HepG2 (cell line): ENCODE data around the gene WNT3A. TPM values are rescaled to one million over a fixed set of nuclear protein-coding genes. Genes with fewer than 3 reads are reported as not detected.

Source experiments
- IRF1 ChIP-seq: sonication (generic); formaldehyde crosslinking; IDR thresholded peaks from 2 replicates; pipeline ENCODE4 v1.4.0; 2020; ENCODE audit warnings: low read depth, mild to moderate bottlenecking, missing genetic modification reagents
- KAT8 ChIP-seq: IDR thresholded peaks from 2 replicates; pipeline ENCODE4 v1.6.1; 2016; ENCODE audit warnings: missing genetic modification reagents, missing compliant biosample characterization
- NR2C2 ChIP-seq: sonication (generic); formaldehyde crosslinking; IDR thresholded peaks from 2 replicates; pipeline ENCODE4 v1.4.0; 2020; ENCODE audit warnings: missing genetic modification reagents, mild to moderate bottlenecking, moderate library complexity, borderline replicate concordance
- REL ChIP-seq: sonication (generic); formaldehyde crosslinking; conservative IDR thresholded peaks from 2 replicates; pipeline ENCODE4 v1.8.0; 2022; ENCODE audit warnings: mild to moderate bottlenecking, missing genetic modification reagents, moderate library complexity
- RNF219 ChIP-seq: sonication (generic); formaldehyde crosslinking; IDR thresholded peaks from 2 replicates; pipeline ENCODE4 v1.5.0; 2020; ENCODE audit warnings: mild to moderate bottlenecking, missing genetic modification reagents
- ZBTB21 ChIP-seq: sonication (generic); formaldehyde crosslinking; IDR thresholded peaks from 2 replicates; pipeline ENCODE4 v1.4.0; 2020; ENCODE audit warnings: missing genetic modification reagents
- ZNF503 ChIP-seq: sonication (generic); formaldehyde crosslinking; IDR thresholded peaks from 2 replicates; pipeline ENCODE4 v1.4.0; 2020; ENCODE audit warnings: missing genetic modification reagents
- polyA plus RNA-seq, 8 experiments: library from polyadenylated mRNA; depleted of rRNA in 3 of 8; stranded (reverse) in 7 of 8; unstranded in 1 of 8; fragments of >200 nt; fragmentation: Illumina TruSeq in 4 of 8; extraction: Trizol in 4 of 8; gene quantifications; 2 replicates each; pipeline versions ENCODE4 v1.2.1 to v1.2.3, GENCODE V29; 2011 to 2016; ENCODE audit warnings: low read depth in 4 of 8, missing spikeins in 1 of 8, mixed read lengths in 1 of 8; ENCODE audit not compliant: insufficient read depth in 1 of 8
- total RNA-seq, 5 experiments: library from RNA; depleted of rRNA; stranded (reverse); fragments of >200 nt; fragmentation: Illumina TruSeq; extraction: Trizol; gene quantifications; 2 replicates each; pipeline ENCODE4 v1.2.3, GENCODE V29; 2016; ENCODE audit warnings: low read depth in 1 of 5
- TF ChIP-seq, protein P1 (sequence below): sonication (generic); formaldehyde crosslinking; IDR thresholded peaks from 2 replicates; pipeline ENCODE4 v1.4.0; 2020; ENCODE audit warnings: missing genetic modification reagents; ENCODE audit errors: not compliant biosample characterization
- TF ChIP-seq, protein P2 (sequence below), 2 experiments: fragments of 450-650 bp in 1 of 2; sonication (generic) in 1 of 2; formaldehyde crosslinking in 1 of 2; IDR thresholded peaks; 2 replicates each; pipeline versions ENCODE4 v1.6.1 to v1.8.0; 2016 to 2022; ENCODE audit warnings: antibody characterized with exemption in 1 of 2, mild to moderate bottlenecking in 1 of 2, missing genetic modification reagents in 1 of 2

WNT3A gene
- total and polyA plus RNA-seq, 2 of the 13 experiments (the other 11 are each of a cell fraction or from before 2014, with no cell fraction given) = not detected

- TF ChIP-seq REL = no peak
- TF ChIP-seq ZNF503 = no peak
- TF ChIP-seq NR2C2 (CRISPR knock-in tag) = peak; percentile 72
- TF ChIP-seq, protein P1, sequence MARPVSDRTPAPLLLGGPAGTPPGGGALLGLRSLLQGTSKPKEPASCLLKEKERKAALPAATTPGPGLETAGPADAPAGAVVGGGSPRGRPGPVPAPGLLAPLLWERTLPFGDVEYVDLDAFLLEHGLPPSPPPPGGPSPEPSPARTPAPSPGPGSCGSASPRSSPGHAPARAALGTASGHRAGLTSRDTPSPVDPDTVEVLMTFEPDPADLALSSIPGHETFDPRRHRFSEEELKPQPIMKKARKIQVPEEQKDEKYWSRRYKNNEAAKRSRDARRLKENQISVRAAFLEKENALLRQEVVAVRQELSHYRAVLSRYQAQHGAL = no peak
- peak; percentile 97 for TF ChIP-seq ZBTB21 (CRISPR knock-in tag)
- 0 out of 2 replicates have a peak, but pooled peaks have one; percentile 6 for TF ChIP-seq RNF219 (CRISPR knock-in tag)
- TF ChIP-seq, protein P2, sequence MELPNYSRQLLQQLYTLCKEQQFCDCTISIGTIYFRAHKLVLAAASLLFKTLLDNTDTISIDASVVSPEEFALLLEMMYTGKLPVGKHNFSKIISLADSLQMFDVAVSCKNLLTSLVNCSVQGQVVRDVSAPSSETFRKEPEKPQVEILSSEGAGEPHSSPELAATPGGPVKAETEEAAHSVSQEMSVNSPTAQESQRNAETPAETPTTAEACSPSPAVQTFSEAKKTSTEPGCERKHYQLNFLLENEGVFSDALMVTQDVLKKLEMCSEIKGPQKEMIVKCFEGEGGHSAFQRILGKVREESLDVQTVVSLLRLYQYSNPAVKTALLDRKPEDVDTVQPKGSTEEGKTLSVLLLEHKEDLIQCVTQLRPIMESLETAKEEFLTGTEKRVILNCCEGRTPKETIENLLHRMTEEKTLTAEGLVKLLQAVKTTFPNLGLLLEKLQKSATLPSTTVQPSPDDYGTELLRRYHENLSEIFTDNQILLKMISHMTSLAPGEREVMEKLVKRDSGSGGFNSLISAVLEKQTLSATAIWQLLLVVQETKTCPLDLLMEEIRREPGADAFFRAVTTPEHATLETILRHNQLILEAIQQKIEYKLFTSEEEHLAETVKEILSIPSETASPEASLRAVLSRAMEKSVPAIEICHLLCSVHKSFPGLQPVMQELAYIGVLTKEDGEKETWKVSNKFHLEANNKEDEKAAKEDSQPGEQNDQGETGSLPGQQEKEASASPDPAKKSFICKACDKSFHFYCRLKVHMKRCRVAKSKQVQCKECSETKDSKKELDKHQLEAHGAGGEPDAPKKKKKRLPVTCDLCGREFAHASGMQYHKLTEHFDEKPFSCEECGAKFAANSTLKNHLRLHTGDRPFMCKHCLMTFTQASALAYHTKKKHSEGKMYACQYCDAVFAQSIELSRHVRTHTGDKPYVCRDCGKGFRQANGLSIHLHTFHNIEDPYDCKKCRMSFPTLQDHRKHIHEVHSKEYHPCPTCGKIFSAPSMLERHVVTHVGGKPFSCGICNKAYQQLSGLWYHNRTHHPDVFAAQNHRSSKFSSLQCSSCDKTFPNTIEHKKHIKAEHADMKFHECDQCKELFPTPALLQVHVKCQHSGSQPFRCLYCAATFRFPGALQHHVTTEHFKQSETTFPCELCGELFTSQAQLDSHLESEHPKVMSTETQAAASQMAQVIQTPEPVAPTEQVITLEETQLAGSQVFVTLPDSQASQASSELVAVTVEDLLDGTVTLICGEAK (IDR thresholded peaks at IDR 0.05) = no peak
- TF ChIP-seq, protein P2 (CRISPR knock-in tag; IDR thresholded peaks at IDR 0.05) = peak; percentile 68; the same call in 1 of the 2 replicates
- TF ChIP-seq IRF1 = 0 out of 2 replicates have a peak, but pooled peaks have one; percentile 36
- peak; percentile 97 for TF ChIP-seq KAT8 (CRISPR knock-in tag)
Measured at GRCh38 chr1:228109073-228109961, 102.5 kb downstream of the WNT3A start, which contains the start of gene MRPL55 (continued).
